Activated CD4-positive, alpha-beta T cell treated with anti-CD3 and anti-CD28 coated beads, Interleukin-2, amount 50 U/mL, for 48 hours (primary cell): ENCODE measurements around the gene SDHAF1.
A peak's percentile ranks its signal among the peaks of the same experiment; 100 is the strongest.

Source experiments
- DNase-seq, 2 experiments: peaks; one replicate each; pipeline ENCODE4 v3.0.0-alpha.2; 2020

Gene SDHAF1

DNA sequence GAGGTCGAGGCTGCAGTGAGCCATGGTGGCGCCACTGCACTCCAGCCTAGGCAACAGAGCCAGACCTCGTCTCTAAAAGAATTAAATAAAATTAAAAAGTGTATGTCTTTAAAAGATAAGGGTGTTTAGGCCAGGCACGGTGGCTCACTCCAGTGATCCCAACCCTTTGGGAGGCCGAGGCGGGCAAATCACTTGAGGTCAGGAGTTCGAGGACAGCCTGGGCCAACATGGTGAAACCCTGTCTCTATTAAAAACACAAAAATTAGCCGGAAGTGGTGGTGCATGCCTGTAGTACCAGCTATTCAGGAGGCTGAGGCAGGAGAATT is 7.5 kb upstream of the SDHAF1 start:
- DNase-seq: no peak

DNA sequence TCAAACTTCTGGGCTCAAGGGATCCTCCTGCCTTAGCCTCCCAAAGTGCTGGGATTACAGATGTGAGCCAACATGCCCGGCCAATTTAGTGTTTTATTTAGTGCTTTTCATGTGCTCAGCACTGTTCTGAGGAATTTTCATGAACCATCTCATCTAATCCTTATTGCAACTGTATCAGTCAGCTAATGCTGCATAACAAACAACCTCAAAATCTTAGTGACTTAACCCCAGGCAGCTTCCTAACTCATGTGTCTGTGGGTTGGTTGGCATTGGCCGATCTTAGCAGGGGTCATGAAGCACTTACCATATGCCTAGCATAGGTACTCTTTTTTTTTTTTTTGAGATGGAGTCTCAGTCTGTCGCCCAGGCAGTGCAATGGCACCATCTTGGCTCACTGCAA is 6.2 kb upstream of the SDHAF1 start:
- DNase-seq: no peak

DNA sequence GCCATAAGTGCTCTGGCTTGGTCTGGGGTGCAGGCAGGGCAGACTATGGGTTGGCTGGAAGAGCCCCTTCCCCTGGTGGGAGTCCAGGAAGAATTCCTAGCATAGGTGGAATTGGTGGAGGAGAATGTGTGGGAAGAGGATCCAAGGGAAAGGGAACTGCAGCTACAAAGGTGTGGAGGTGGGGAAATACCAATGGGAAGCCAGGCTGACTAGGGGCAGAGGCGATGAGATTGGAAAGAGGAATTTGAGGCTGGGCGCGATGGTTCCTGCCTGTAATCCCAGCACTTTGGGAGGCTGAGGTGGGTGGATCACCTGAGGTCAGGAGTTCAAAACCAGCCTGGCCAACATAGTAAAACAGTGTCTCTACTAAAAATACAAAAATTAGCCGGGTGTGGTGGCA is 4.8 kb upstream of the SDHAF1 start:
- DNase-seq: no peak

DNA sequence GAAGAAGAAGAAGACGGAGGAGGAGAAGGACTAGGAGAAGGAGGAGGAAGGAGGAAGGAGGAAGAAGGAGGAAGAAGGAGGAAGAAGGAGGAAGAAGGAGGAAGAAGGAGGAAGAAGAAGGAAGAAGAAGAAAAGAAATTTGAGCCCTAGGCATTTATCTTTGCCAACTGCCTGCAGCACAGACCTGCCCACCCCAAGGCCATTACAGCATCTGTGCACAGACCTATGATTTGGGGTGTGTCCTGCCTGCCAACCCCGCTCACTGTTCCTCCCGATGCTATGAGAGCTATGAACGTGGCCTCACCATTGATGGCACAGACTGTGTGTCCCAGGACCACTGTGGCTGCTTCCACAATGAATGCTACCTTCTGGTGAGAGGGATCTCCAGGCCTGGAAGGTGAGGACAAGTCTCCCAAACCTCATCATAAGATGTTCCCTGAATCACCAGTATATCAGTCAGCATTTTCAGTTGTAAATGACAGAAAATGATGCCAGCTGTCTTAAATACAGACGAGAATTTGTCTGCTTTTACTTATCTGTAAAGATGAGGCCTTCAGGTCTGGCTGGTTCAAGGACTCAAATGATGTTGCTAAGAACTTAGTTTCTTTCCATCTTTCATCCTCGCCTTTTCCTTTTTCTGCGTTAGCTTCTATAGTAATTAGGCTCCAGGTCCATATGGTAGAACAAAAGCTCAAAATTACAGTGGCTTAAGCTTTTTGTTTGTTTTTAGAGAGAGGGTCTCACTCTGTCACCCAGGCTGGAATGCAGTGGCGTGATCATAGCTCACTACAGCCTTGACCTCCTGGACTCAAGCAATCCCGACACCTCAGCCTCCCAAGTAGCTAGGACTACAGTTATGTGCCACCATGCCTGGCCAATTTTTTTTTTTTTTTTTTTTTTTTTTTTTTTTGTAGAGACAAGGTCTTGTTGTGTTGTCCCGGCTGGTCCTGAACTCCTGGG is 3.9 kb upstream of the SDHAF1 start:
- no peak for DNase-seq

DNA sequence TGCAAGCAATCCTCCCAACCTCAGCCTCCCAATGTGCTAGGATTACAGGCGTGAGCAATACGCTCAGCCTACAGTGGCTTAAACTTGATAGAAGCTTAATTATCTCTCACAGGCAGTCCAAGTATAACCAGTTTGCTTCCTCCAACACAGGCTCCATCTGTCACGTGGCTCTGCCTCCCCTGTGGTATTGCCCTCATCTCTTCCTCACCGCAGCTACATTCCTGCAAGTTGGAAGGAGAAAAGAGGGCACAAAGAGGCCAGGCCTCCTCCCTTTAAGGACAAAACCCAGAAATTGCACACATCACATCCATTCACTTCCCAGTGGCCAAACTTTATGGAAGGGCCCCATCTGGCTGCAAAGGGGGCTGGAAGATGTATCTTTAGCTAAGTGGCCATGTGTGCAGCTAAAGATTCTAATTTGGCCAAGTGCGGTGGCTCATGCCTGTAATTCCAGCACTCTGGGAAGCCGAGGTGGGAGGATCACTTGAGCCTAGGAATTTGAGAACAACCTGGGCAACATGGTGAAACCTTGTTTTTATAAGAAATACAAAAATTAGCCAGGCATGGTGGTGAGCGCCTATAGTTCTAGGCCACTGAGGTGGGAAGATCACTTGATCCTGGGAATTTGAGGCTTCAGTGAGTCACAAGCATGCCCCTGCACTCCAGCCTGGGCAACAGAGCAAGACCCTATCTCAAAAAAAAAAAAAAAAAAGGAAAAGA is 3.1 kb upstream of the SDHAF1 start:
- no peak for DNase-seq

DNA sequence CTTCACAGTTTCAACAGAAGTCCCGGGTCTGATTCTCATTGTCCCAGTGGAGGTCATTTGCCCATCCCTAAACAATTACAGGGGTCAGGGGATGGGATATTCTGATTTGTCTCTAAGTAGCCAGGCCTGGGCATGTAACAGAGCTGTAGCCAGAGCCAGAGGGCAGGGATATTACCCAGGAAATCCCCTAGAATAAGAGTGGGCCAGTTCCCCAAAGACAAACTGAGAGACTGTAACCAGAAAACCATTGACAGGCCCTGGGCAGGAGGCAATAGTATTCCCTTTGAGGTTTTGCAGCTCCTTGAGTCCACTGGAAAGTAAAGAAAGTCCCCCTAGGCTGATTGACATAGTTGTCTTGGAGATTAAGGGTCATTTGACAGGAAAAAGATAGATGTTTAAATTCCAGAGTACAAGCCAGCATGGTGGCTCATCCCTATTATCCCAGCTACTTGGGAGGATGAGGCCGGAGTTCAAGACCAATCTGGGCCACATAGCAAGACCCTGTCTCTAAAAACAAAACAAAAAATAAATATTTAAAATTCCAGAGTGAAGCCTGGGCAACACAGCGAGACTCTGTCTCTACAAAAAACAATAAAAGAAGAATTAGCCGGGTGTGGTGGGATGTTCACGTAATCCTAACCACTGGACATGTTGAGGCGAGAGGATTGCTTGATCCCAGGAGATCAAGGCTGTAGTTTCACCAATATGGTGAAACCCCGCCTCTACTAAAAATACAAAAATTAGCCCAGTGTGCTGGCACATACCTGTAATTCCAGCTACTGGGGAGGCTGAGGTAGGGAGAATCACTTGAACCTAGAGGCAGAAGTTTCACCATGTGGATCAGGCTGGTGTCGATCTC is 1.9 kb upstream of the SDHAF1 start:
- no peak for DNase-seq

DNA sequence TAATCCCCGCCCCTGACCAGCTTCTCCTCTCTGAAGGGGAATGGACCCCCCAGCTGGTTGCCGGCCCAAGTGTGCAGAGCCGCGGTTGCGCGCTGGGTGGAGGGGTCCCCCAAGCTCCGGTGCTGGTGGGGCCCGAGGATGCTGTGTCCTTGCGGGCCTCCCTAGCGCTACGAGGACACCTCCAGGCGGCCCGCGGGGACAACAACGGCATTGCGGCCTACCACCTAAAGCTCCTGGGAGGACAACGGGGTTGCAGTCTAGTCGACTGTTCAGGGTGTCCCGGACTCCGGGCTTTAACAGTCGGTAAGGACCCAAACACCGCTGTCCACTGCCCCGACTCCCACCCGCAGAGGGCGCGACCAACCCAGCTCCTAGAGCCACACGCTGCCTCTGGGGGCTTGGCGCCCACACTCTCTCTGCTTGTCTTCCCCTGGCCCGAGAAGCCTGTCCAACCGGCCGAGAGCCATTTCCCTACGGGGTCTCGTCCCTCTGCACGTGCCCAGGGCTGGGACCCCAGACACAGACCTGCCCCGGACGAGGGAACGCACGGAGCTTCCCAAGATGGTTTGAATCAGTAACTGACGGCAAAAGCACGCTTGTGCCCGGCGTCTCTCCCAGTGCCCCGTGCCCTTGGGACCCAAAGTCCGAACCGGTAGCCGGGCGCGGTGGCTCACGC is 927 bp upstream of the SDHAF1 start:
- DNase-seq: no peak

DNA sequence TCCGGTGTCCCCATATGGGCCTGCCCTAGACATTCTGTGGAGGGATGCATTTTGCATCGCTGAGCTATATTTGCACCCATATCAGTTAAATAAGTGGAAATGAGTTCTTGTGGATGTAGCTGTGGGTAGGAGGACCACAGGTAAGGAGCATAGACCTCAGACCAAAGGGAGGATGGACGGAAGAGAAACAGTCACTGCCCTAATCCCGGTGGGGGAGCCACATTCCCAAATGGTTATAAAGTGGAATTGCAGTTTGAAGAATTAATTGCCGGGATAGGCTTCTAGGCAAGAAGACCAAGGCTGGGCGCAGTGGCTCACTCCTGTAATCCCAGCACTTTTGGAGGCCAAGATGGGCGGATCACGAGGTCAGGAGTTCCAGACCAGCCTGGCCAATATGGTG is 1.8 kb downstream of the SDHAF1 start:
- DNase-seq: no peak

DNA sequence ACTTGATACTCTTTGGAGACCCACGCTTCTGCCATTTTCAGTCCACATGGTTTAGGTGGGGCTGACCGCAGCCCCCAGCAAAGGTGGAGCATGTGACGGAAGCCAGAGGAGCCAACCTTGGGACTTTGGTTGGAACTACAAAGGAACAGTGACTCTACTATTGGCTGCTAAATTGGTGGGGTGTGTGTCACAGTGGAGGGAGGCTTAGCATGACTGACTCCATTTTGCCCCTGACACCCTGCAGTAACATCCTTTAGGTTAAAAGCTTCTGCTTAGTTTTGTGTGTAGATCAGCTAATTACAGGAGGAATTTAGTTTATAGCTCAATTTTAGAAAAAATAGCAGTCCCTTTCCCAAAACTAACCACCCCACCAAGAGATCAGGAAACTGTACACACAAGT is 6.6 kb downstream of the SDHAF1 start:
- no peak for DNase-seq

DNA sequence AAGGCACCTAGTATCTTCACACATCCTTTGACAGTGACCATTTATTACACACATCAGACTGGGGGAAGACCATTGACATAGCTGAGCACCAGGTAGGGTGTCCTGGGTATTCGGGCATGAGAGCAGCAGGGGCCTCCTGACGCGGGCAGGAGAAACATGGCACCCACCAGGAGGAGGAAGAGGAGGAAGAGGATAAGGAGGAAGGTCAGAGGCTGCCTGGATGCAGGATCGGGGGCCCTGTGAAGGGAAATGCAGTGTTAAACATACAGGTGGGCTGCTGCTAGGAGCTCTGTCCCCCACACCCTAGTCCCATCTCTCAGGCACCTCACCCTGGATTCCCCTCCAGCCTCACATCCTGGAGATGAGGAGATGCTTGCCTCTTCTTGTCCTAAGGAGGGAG is 8.3 kb downstream of the SDHAF1 start:
- no peak for DNase-seq

DNA sequence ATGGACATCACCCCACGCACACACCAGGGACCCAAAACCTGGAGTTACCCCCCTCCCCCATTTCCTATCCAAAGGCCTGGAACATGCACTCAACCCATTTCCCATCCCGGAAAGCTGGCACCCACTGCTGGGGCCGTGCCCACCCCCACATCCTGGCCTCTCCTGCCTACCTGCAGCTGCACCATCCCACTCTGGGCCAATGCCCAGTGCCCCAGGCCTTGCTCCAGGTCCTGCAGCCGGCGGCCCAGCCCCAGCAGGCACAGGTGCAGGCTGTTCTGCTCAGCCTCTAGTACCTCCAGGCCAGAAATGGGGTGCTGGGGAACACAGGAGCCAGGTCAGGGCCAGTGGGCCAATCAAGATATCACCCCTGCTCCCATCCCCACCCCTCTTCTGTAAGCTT is 12.0 kb downstream of the SDHAF1 start:
- no peak for DNase-seq

DNA sequence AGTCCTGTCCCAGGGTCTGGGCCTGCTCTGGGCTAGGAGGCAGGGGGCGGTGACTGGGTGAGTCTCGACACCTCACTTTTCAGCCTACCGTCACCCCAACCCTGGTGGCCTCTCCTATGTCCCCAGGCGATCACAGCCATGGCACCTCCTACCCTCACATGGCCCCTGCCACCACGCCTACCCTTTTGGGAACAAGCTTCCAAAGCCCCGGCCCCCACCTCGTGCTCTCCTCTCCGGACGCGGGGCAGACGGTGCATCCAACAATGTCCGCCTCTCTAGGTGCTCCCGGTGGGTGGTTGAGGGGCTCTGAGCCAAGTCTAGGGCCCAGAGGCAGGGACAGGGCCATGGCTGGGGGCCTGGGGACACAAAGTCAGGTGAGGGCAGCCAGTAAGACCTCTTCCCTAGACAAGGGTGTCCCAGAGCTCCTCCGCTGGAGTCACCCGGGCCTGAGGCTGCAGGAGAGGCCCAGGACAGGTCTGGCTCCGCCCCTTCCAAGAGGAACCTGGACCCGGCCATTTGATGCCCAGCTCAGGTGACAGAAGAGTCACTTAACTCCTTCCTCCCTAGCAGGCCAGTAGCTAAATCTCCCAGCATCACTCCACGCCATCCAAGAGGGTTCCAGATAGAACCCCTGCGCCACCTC is 13.5 kb downstream of the SDHAF1 start, which contains the start of gene SYNE4:
SYNE4 (minus strand) TSS at position 478 of the 643 bp plus-strand sequence; CDS start at position 346, 132 bp downstream.
- DNase-seq: no peak

DNA sequence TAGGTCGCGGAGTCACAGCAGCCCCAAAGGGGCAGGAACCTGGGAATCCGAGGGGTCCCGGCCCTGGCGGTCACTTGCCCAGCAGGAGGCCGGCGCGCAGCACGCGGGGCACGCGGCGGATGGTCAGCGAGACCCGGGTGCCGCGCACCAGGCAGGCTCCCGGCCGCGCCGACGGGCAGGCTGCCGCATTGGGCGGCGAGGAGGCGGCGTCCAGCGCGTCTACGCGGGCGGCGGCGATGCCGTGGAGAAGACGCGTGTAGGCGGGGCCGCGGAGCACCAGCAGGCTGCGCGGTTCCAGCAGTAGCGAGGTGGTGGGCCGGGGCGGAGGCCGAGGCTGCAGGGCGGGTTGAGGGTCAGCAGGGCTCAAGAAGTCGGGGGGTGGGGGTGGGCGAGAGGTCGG is 14.2 kb downstream of the SDHAF1 start:
- DNase-seq: peak; percentile 58 to 67

DNA sequence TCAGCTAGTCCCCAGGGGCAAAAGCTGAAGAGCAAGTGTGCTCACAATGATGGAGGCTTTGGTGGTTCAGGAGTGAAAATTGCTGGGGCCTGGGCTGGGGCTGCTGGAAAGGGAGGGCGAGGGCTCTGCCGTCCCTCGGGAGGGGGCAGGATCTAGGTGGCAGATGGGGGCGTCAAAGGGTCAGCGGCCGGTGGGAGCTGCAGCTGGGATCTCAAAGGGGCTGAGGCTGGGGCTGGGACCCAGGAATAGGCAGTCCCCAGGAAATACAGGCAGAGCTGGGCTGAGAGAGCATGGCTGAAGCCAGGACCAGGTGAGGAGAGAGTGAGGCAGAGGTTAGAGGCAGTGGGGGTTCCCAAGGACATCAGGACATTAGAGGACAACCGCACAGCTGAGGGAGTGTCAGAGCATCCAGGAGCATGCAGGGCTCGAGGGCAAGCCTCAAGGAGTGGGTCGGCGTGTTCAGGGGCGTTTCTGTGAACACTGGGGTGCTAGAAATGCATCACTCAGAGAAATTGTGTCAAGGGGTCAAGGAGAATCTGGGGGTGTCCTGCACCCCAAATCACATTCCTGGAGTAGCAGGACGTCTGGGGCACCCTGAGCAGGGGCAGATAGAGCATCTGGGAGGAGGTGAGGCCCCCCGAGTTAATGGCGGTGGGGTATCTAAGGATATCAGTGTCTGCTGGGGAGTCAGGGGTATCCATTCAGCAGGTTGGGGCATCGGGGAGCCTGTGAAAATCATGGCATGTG is 14.8 kb downstream of the SDHAF1 start:
- DNase-seq: no peak

DNA sequence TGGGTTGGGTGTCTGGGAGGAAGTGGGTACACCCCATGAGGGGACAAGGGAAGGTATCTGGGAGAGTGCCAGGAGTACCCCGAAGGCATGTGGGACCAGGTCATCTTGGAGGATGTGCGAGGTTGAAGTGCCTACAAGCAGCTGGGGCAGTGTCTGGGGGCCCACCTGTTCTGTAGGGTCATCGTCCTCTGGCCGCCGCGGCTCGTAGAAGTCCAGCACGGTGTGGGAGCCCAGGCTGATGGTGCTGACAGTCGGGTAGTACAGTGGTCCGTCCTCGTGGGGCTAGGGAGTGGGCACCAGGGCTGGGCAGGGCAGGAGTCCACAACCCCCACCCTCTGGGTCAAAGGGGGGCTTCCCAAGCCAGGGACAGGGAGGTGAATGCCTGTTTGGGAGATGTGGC is 15.4 kb downstream of the SDHAF1 start:
- DNase-seq: no peak

DNA sequence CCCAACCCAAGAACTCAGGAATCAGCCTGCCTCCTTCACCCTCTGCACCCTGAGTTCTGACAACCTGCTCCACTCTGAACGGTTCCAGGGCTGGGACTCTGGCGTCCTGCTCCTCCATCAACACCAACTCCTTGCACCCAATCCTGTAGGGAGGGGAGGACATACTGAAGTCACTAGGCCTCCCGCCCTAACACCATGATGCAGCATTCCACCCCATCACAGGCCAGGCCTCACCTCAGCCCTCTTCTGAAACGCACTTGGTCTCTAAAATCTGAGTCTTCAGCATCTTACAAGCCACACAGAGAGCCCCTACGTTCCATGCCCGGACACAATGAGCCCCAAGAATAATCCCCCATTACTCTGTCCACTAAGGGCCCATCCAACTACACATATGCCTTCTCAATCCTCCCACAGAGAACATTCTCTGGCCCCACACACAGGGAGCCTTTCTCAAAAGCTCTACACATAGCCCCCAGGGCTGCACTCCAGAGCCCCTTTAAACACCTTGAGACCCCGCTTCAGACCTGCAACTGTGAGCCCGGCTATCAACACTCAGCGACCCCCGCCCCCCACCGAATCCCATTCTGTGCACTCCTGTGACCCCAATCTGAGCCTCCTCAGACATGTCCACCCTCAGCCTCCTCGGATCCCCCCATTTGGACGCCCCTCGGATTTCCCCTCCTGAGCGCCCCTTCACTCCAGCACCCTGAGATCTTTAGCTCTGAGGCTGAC is 18.5 kb downstream of the SDHAF1 start:
- no peak for DNase-seq

DNA sequence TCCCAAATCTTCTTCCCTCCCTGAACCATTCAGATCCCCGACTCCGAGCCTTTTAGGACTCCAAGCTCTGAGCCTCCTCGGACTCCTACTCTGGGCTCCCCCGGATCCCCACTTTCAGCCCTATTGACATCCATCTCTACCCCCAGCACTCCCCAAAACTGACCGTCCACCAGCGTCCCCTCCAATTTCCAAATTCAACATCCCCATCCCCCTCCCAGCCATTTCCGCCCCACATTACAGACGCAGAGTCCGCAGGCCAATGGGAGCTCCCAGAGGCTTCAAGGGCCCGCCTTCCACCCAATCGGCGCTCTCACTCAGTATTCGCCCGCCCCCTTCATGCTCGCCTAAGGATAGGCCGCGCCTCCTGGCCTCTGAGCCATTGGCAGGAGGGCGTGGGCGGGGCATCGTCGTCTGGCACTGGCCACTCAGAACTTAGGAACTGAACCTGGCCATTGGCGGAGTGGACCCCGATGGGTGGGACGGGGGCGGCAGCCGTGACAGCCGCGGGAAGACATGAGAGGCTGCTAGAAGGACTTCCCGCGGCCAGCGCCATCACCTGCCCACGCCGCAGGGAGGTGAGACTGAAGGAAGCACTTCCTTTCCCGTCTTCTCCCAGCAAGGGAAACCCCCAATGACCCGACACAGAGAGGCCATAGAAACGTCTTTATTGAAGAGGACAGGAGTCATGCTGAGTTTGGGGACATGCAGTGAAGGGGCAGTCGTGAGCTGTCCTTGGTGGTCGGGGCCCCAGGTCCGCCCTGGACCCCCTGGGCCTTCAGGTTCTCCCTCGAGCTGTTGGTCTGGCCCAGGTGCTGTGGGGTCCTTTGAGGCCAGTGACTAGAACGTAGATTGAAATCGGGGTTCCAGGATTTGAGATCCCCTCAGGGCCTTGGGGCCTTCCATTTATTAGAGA is 19.3 kb downstream of the SDHAF1 start, which contains the start of gene ALKBH6:
ALKBH6 (minus strand) TSS at position 202 of the 913 bp plus-strand sequence. CDS start 816 bp downstream, outside the sequence.
- peak; percentile 100 for DNase-seq

DNA sequence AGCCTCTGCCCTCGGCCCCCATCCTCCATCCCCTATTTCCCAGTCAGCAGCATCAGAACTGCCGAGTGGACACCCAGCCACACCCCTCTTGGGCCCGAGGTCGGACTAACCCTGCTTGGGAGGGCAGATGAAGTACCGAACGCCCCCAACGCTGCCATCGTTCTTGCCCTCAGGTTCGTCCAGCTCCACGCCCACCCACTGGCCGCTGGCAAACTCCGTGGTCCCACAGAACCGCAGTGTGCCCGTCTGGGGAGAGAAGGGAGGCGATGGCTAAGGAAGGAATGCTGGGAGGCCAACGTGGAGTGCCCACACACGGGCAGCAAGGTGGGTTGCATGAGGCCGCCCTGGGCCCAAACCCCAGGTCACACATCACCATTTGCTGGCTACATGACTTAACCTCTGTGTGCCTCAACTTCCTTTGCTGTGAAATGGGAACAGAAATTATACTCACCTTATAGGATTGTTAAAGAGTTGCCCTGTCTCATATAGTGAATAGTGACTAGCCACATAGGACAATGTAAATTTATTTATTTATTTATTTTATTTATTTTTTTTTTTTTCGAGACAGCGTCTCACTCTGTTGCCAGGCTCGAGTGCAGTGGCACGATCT is 24.2 kb downstream of the SDHAF1 start:
- no peak for DNase-seq

DNA sequence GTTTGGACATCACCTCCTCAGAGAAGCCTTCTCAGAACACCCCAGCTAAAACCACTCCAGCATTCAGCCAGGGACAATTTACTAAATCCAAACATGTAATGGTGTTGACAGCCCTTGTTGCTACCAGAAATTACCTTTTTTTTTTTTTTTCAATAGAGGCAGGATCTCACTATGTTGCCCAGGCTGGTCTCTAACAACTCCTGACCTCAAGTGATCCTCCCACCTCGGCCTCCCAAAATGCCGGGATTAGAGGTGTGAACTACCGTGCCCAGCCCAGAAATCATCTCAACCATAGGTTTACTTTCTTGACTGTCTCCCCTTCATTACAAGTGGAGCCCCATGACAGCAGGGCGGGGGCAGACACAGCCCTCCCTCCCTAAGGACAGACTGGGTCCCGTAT is 28.4 kb downstream of the SDHAF1 start:
- no peak for DNase-seq
